Sigmoid colon (tissue), 7 donors: Measurements from ENCODE around the gene CLRN2. TPM values are rescaled to one million over a fixed set of nuclear protein-coding genes. Genes with fewer than 3 reads are reported as not detected.

Experiments
- DNase-seq: peaks from one replicate; pipeline ENCODE4 v3.0.0-alpha.2; 2019
- H3K27ac ChIP-seq, 4 donors: fragments of 200-600 bp; sonication (generic); one replicate each; pipeline ENCODE4 v1.5.1; 2016 to 2019; ENCODE audit warnings: mild to moderate bottlenecking in 1 of 4
- H3K27me3 ChIP-seq, 3 donors: fragments of 200-600 bp; sonication (generic); one replicate each; pipeline ENCODE4 v1.5.1; 2019; ENCODE audit warnings: mild to moderate bottlenecking in 1 of 3
- H3K36me3 ChIP-seq, 4 donors: fragments of 200-600 bp; sonication (generic); one replicate each; pipeline ENCODE4 v1.5.1; 2016 to 2019
- H3K4me1 ChIP-seq, 4 donors: fragments of 200-600 bp; sonication (generic); one replicate each; pipeline ENCODE4 v1.5.1; 2017 to 2019
- H3K4me3 ChIP-seq, 4 donors: fragments of 200-600 bp; sonication (generic); one replicate each; pipeline ENCODE4 v1.5.1; 2017 to 2019; ENCODE audit warnings: mild to moderate bottlenecking in 2 of 4, moderate library complexity in 1 of 4
- H3K9me3 ChIP-seq, 4 donors: fragments of 200-600 bp in 3 of 4; sonication (generic) in 3 of 4; one replicate each; pipeline versions ENCODE4 v1.5.1 to v1.6.1; 2013 to 2019
- EP300 ChIP-seq, 4 donors: sonication (generic); formaldehyde crosslinking; IDR thresholded peaks; one replicate each; pipeline ENCODE4 v1.6.1; 2017; ENCODE audit warnings: antibody characterized with exemption in 4 of 4
- POLR2A ChIP-seq, 2 donors: fragments of 450-650 bp; IDR thresholded peaks; one replicate each; pipeline ENCODE4 v1.6.1; 2016; ENCODE audit warnings: antibody characterized with exemption in 2 of 2, mild to moderate bottlenecking in 2 of 2, moderate library complexity in 2 of 2
- POLR2AphosphoS5 ChIP-seq, 4 donors: sonication (generic); formaldehyde crosslinking; IDR thresholded peaks; one replicate each; pipeline ENCODE4 v1.6.1; 2017; ENCODE audit warnings: antibody characterized with exemption in 4 of 4
- WGBS, 2 donors: extraction: QIAGEN DNeasy Blood & Tissue Kit; methylation state at CpG; one replicate each; pipeline ENCODE4 v1.1.7; 2013; 5-methylcytosine and 5-hydroxymethylcytosine counted together
- intact Hi-C: fragments of 100-400 bp; cut with DNase I; formaldehyde crosslinking; loops from one replicate; pipeline ENCODE4 v1.15.1; 2023
- polyA plus RNA-seq, 3 donors: library from polyadenylated mRNA; stranded (reverse); fragments of 200-250 nt; gene quantifications; one replicate each; pipeline ENCODE4 v1.2.3, GENCODE V29; 2013
- total RNA-seq, 4 donors: library from RNA; depleted of rRNA; stranded (reverse); fragments of >200 nt; gene quantifications; one replicate each; pipeline ENCODE4 v1.1.0, GENCODE V29; 2016
- TF ChIP-seq, protein P1 (sequence below), 4 experiments: fragments of 450-650 bp in 3 of 4; fragments of 200-600 bp in 1 of 4; IDR thresholded peaks; one replicate each; pipeline ENCODE4 v1.5.1; 2016 to 2019; ENCODE audit warnings: antibody characterized with exemption in 4 of 4, mild to moderate bottlenecking in 3 of 4, moderate library complexity in 2 of 4
- donor health status: healthy with polysubstance abuse.
- donor health status: Bipolar disorder and iron deficiency.
- donor health status: healthy.

Gene CLRN2
- total and polyA plus RNA-seq, 7 donors = not detected

DNA sequence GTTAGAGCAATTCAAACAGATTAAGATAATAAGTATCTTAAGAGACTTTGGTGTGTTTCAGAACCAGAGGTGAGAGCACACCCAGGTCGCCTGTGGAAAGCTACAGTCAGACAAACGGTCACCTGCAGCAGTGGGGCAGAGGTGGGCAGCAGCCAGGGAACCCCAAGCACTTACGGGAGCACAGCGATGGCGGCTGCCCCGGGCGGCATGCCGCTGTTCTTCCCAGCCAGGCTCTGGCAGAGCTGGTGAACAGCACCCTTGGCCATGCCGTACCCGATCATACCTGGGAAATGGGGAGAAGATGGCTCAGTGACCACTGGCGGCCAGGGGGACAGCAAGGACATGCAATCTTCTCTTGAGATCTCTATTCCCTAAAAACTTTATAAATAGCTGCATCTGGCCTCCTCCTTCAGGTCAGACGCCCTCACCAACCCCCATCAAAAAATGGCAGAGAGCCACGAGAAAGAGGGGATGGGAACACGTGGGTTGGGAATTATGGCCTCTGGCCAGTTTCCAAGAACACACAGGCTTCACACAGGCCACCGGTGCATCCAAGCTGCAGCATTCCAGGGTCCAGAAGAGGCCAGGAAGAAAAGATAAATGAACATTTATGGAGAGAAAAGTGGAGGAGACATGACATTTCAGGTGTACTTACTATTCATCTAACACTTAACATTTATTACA lies 22.8 kb upstream of the CLRN2 start:
- Histone ChIP-seq H3K27me3 (no peaks in the 10 kb centered on the region), H3K9me3 (no peaks in the 10 kb centered on the region), H3K36me3 (peaks cover 0 to 44% (median 27%) of the 10 kb centered on the region in 4 donors), H3K4me1 (peaks cover 0 to 19% (median 12%) of the 10 kb centered on the region in 4 donors), H3K27ac (no peak overlapping the region), H3K4me3 (no peak overlapping the region)
- 75 to 87% methylated on average over 15 of the region's 15 CpGs for WGBS, 2 donors
- TF ChIP-seq EP300 (IDR thresholded peaks at IDR 0.05) (no peak), POLR2A (IDR thresholded peaks at IDR 0.05) (no peak), POLR2AphosphoS5 (IDR thresholded peaks at IDR 0.05) (no peak)
- TF ChIP-seq, protein P1, sequence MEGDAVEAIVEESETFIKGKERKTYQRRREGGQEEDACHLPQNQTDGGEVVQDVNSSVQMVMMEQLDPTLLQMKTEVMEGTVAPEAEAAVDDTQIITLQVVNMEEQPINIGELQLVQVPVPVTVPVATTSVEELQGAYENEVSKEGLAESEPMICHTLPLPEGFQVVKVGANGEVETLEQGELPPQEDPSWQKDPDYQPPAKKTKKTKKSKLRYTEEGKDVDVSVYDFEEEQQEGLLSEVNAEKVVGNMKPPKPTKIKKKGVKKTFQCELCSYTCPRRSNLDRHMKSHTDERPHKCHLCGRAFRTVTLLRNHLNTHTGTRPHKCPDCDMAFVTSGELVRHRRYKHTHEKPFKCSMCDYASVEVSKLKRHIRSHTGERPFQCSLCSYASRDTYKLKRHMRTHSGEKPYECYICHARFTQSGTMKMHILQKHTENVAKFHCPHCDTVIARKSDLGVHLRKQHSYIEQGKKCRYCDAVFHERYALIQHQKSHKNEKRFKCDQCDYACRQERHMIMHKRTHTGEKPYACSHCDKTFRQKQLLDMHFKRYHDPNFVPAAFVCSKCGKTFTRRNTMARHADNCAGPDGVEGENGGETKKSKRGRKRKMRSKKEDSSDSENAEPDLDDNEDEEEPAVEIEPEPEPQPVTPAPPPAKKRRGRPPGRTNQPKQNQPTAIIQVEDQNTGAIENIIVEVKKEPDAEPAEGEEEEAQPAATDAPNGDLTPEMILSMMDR (IDR thresholded peaks at IDR 0.05) = no peak
- no peak for DNase-seq
- intact Hi-C loops = no loop called here

DNA sequence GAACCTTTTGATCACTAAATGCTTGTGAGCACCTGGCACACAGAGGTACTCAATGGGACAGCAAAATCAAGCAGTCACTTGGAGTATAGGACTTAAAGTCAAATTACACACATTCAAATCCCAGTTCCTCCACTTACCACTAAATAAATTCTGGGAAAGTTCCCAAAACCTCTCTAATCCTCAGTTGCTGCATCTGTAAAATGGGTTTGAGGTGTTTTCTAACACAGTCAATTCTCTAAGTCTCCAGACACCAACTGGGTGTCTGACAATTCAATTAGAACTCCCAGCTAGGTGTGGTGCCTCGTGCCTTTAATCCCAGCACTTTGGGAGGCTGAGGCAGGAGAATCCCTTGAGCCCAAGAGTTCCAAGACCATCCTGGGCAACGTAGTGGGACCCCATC lies 22.1 kb upstream of the CLRN2 start:
- Histone ChIP-seq H3K36me3 (peaks cover 0 to 38% (median 27%) of the 10 kb centered on the region in 4 donors), H3K9me3 (no peaks in the 10 kb centered on the region), H3K27ac (no peak overlapping the region), H3K27me3 (no peaks in the 10 kb centered on the region), H3K4me1 (peaks cover 0 to 19% (median 12%) of the 10 kb centered on the region in 4 donors), H3K4me3 (no peak overlapping the region)
- no peak for DNase-seq
- intact Hi-C loops = no loop called here
- TF ChIP-seq POLR2A (IDR thresholded peaks at IDR 0.05) (no peak), EP300 (IDR thresholded peaks at IDR 0.05) (no peak), POLR2AphosphoS5 (IDR thresholded peaks at IDR 0.05) (no peak)
- TF ChIP-seq, protein P1 (IDR thresholded peaks at IDR 0.05) = no peak
- 89 to 91% methylated on average over 2 of the region's 2 CpGs for WGBS, 2 donors

DNA sequence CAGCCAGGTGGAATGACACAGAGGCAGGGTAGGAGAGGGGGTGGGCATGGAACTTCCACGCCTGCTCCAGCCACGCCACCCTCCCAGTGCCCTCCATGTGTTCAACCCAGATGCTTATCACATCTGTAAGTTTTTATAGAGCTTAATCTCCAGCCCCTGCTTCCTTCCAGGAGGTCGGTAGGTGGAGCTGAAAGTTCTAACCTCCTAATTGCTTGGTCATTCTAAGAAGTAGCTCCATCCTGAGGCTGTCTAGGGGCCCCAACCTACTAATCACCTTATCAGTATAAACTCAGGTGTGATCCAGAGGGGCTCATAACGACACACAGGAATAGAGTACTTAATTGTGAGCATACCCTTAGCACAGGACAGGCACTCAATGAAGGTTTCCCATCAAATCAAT lies 21.3 kb upstream of the CLRN2 start:
- Histone ChIP-seq H3K27ac (no peak overlapping the region), H3K4me1 (peaks cover 0 to 19% (median 12%) of the 10 kb centered on the region in 4 donors), H3K36me3 (peaks cover 0 to 37% (median 22%) of the 10 kb centered on the region in 4 donors)

DNA sequence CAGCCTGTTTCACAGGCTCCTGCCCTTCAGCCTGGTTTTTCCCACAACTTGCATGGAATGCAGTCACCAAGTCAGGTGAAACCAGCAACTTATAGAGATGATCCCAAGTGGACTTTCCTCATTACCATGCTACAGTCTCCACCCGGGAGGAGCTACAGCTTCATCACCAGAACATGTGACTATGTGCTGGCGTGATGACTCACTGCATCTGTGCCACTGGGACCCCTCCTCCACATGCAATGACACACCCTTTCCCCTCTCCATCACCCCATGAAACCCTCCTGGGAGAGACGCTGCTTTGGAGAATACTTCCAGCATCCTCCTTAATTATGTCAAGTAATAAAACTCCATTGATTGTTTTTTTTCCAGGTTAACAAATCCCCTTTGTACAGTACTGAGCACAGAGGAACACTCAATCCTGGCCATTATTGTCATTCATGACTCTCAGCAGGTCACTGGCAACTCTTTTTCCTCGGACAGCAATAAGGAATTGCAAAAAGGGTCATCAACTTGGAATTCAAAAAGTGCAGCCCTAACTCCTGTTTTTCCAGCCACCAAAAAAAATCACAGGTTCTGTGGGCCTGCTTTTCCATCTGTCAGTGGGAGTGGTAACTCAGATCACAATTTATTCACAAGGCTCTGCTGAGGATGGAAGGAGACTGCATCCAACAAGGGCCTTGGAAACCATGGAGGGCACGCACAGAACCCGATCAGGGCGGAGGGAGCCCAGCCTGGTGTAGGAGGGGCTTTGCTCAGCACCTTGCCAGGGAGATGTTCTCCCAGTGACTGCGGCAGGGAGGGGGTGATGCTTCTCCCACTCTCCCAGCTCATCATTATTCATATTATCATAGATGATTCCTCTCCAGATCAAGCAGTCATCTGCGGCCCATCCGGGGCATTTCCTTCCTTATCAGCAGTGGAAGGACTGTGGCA lies 20.4 kb upstream of the CLRN2 start:
- Histone ChIP-seq H3K4me1 (peaks cover 0 to 19% (median 12%) of the 10 kb centered on the region in 4 donors), H3K36me3 (peaks cover 0 to 37% (median 16%) of the 10 kb centered on the region in 4 donors), H3K9me3 (no peaks in the 10 kb centered on the region), H3K4me3 (no peak overlapping the region), H3K27ac (no peak overlapping the region), H3K27me3 (no peaks in the 10 kb centered on the region)
- TF ChIP-seq POLR2AphosphoS5 (IDR thresholded peaks at IDR 0.05) = peak in 1 of 4 donors; percentile 15
- TF ChIP-seq POLR2A (IDR thresholded peaks at IDR 0.05) = no peak
- no peak for TF ChIP-seq EP300 (IDR thresholded peaks at IDR 0.05)
- TF ChIP-seq, protein P1 (IDR thresholded peaks at IDR 0.05) = no peak
- 88 to 91% methylated on average over 10 of the region's 10 CpGs for WGBS, 2 donors
- DNase-seq = no peak
- intact Hi-C loops = no loop called here

More for the DNA sequence above, 21.3 kb upstream of the CLRN2 start:
- Histone ChIP-seq H3K4me3 (no peak overlapping the region), H3K9me3 (no peaks in the 10 kb centered on the region), H3K27me3 (no peaks in the 10 kb centered on the region)
- no peak for TF ChIP-seq POLR2AphosphoS5 (IDR thresholded peaks at IDR 0.05)
- no peak for TF ChIP-seq POLR2A (IDR thresholded peaks at IDR 0.05)
- no peak for TF ChIP-seq EP300 (IDR thresholded peaks at IDR 0.05)
- TF ChIP-seq, protein P1 (IDR thresholded peaks at IDR 0.05) = no peak
- DNase-seq = no peak
- intact Hi-C loops = no loop called here
- WGBS, 2 donors = 43 to 65% methylated on average over 4 of the region's 4 CpGs
